Measurements from ENCODE around the gene KDM2A. TPM values are rescaled to one million over a fixed set of nuclear protein-coding genes. Genes with fewer than 3 reads are reported as not detected.

KDM2A gene
- 55.1 and 58.5 TPM in 2 replicates for total RNA-seq

DNA sequence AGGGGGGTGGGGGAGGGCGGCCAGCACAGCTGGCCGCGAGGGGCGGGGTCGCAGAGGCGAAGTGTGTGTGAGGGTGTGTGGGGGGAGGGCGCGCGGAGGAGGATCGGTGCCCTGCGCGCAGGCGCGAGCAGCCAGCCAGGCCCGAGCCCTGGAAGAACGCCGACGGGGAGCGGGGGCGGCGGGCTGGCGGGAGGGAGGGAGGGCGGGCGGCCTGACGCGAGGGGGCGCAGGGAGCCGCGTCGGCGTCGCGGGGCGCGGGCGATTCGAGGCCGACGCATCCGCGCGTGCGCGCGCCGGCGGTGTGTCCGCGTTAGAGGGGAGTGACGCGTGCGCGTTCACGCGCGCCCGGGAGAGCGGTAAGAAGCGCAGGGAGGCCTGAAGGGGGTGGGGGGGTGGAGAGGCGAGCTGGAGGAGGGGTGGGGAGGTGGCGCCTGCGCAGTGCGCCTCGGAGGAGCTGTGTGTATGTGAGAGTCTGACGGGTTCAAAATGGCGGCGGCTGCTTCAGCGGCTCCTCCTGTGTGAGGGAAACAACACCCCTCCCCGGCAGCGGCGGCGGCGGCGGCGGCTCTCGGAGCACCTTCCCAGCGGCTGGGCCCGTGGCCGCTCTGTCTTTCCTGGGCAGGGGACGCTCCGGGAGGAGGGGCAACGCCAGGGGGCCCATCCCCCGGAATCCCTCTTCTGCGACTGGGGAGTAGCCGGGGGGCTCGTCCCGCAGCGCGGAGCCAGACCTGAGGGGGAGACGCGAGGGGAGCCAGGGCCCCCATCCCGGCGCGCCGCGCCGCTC is at the start of gene KDM2A:
Gene KDM2A, plus strand, starts transcription at position 463 of the 784 bp plus-strand sequence. CDS start 2,054 bp downstream, outside the sequence.
- peak; percentile 99 for DNase-seq

DNA sequence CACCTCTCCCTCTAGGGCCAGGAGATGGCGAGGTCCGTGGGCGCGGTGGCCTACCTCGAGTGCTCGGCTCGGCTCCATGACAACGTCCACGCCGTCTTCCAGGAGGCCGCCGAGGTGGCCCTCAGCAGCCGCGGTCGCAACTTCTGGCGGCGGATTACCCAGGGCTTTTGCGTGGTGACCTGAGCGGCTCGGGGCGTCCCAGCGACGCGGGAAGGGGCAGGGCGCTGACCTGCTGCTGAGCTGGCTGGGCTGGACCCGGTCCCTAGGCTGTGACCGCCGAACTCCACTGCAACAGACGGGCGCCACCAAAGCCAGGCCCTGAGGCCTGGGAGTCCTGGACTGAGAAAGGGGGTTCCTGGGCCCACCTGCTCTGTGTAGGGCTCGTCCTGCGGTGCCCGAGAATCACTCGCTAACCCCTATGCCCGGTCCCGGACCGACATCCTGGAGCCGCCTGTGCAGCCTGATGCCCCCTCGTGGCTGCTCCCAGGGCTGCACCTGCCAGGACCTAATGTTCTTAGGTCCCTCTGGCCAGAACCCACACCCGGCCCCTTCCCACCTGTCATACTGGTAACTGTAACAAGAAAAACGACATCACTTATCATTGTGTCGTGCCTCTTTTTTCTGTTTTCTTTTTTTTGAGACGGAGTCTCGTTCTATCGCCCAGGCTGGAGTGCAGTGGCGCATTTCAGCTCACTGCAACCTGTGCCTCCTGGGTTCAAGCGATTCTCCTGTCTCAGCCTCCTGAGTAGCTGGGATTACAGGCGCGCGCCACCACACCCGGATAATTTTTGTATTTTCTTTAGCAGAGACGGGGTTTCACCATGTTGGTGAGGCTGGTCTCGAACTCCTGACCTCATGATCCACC is 47.4 kb upstream of the KDM2A start:
- peak; percentile 87 for DNase-seq

DNA sequence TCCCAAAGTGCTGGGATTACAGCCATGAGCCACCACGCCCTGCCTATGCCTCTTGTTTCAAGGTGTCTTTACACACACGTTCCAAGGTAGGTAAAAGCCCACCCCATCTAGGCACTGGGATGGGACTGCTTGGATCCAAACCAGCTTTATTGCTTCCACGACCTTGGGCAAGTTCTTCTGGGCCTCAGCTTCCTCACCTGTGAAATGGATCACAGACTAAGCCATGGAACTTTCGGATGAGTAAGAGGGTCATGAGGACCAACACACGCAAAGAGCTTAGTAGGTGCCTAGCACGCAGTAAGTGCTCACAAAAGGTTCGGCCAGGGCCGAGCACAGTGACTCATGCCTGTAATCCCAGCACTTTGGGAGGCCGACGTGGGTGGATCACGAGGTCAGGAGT is 46.8 kb upstream of the KDM2A start:
- DNase-seq, result no peak

GRCh38 chr11:67073908-67074307 is 45.2 kb upstream of the KDM2A start:
- no peak for DNase-seq

GRCh38 chr11:67076202-67076601 is 42.9 kb upstream of the KDM2A start:
- no peak for DNase-seq

GRCh38 chr11:67079065-67079705 is 39.9 kb upstream of the KDM2A start:
- DNase-seq, result no peak

GRCh38 chr11:67082071-67082791 is 36.8 kb upstream of the KDM2A start:
- peak; percentile 44 for DNase-seq

GRCh38 chr11:67083786-67084366 is 35.2 kb upstream of the KDM2A start:
- DNase-seq, result no peak

DNA sequence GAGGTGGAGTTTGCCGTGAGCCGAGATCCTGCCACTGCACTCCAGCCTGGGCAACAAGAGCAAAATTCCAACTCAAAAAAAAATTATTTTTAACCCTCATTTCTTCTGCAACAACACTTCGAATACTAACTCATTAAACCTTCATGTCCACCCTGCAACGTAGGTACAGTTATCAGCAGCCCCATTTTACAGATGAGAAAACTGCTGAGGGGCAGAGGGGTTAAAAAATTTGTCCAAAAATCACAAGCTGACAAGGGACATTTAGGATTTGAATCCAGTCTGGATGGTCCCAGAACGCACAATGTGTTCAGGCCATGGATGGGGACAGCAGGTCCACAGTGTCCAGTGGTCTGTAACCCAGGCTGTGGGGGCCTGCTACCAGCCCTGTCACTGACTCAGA is 33.4 kb upstream of the KDM2A start:
- DNase-seq, result no peak

DNA sequence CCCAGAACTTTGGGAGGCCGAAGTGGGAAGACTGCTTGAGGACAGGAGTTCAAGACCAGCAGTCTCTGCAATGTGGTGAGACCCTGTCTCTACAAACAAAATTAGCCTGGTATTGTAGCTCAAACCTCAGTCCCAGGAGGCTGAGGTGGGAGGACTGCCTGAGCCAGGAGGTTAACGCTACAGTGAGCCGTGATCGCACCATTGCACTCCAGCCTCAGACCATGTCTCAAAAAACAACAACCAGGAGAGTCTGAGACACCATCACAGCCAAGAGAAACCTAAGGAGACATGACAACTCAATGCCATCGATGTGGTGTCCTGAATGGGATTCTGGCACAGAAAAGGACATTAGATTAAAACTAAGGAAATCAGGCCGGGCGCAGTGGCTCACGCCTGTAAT is 28.3 kb upstream of the KDM2A start:
- no peak for DNase-seq

DNA sequence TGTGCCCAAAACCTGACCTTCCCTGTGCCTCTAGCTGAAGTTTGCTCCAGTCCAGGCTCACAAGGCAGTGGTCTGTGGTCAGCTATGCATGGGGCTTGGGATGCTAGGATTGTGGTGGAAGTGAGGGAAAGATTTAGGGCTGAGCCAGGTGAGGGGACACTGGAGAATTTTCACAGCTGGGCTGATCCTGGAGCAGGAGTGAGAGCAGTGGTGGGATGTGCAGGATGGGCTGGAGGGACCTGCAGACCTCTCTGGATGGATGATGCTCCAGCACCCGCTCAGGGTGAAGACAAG is 23.9 kb upstream of the KDM2A start:
- no peak for DNase-seq

- DNase-seq, result no peak
These were observed 20.1 kb upstream of the KDM2A start for GRCh38 chr11:67098799-67099429.

GRCh38 chr11:67099831-67100324 is 19.2 kb upstream of the KDM2A start:
- DNase-seq, result no peak

DNA sequence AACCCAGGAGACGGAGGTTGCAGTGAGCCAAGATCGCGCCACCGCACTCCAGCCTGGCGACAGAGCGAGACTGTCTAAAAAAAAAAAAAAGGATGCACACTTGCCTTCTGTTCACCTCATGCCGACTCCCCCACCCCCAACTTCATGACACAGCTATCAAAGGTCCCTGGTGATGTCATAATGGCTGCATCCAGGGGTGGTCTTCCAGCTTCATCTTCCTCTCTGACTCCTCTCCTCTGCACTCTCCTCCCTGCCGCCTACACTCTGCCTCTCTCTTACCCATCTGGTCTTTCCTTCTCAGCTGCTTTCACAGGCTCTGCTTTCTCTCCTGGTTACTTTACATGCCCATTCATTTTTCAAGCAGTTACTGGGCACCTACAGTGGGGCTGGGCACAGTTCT is 16.4 kb upstream of the KDM2A start:
- DNase-seq, result no peak

GRCh38 chr11:67105964-67106363 is 13.1 kb upstream of the KDM2A start:
- DNase-seq, result no peak

DNA sequence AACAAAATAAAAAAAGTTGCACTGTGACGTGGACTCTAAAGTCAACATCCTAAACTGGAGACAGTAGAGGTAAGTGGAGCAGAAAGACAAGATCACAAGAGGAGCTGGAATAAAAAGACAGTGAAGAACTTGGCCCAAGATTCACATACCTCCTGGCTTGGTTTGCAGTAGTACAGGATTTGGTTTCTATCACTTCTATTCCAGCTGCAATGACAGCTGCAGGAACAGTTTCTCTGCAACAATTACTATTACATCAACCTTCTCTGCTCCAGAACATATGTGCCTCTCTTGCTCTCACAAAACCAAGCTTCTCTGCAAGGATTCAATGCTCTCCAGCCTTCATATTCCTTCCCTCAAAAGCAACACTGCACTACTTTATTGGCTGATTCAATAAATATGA is 7.8 kb upstream of the KDM2A start:
- no peak for DNase-seq

DNA sequence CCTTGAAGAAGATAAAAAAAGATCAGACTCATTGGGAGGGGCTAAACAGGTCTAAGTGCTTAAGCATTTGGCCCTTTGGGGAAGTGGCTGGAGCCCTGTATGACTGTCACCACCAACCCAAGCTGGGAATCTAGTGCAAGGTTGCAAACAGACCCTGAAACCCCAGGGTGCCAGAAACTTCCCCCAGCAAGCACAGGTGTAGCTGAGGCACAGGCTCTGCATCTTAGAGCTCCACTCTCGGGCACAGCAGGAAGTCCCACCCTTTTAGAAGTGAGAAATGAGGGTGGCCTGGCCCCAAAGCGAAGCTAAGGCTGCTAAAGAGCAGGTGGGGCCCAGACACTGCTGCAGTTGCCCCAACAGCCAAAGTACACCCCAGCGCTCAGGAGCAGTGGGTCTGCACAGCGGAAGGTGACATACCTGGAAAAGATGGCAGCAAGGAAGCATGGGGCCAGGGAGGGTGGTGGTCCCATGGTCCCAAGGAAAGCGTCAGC is 5.8 kb upstream of the KDM2A start:
- DNase-seq, result no peak

GRCh38 chr11:67114275-67114896 is 4.7 kb upstream of the KDM2A start:
- DNase-seq, result no peak

GRCh38 chr11:67116758-67117105 is 2.3 kb upstream of the KDM2A start:
- no peak for DNase-seq

DNA sequence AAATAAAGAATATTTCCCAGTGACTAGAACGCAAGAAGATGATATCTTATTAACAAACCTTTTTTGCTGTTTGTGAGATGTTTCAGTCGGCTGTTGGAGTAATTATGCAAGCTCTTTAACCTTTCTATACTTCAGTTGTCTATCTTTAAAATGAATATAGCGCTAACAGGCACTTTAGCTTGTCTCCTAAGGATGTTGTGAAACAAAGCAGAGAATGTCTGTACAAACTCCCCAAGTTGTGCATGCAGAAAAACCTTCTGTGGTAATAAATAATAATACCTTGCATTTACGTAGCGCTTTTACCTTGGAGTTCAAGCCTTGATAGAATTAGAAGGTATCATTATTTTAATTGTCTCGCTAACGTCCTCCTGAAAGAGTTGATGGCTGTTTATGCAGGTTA is 1.9 kb upstream of the KDM2A start:
- no peak for DNase-seq

- DNase-seq, result peak; percentile 56
These were observed 1.3 kb upstream of the KDM2A start for GRCh38 chr11:67117672-67118180.
